ENCODE results near the gene ATF6. TPM values are rescaled to one million over a fixed set of nuclear protein-coding genes. Genes with fewer than 3 reads are reported as not detected.
"Not testable (repeated sequence)": the region's sequence is repeated elsewhere in the genome, so short reads cannot be mapped to it uniquely, and the experiment has no call there.

Gene ATF6
- total RNA-seq (ENCODE audit: insufficient read depth, low replicate concordance), result 21.7 TPM

DNA sequence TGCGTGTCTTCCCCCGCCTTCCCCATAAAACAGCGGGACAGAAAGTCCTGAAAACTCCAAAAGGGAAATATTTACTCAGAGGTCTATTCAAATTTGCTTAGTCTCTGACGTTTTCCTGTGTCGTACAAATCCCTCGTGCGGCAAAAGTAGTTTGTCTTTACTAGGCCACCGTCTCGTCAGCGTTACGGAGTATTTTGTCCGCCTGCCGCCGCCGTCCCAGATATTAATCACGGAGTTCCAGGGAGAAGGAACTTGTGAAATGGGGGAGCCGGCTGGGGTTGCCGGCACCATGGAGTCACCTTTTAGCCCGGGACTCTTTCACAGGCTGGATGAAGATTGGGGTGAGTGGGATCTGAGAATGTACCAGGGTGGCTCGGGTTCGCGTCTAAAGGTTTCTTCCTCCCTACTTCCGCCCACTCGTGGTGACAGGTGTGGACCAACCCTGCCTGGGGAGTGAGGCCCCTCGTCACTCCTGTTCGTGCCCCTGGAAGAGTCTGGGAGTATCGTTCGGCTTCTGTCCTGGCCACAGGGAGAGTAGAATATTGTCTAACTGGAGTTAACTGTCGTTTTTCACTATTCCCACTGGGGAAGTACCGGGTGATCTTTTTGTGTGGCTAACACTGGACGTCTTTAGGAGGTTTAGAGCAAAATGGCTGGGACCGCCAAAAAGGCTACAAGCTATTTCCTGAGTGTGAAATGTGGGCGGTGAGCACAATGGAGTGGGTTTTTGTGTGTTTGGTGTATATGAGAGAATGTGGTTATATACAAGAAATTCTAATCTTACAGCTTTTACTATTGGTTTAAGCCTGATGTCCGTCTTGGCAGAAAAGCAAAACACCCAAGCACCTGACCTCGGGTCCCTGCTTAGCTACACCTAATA, at the start of gene ATF6:
TSS of gene ATF6 (plus strand) at position 219 of the 880 bp plus-strand sequence. CDS start at position 260, 41 bp downstream.
- peak; percentile 95 for DNase-seq (ENCODE audit: low spot score)

DNA sequence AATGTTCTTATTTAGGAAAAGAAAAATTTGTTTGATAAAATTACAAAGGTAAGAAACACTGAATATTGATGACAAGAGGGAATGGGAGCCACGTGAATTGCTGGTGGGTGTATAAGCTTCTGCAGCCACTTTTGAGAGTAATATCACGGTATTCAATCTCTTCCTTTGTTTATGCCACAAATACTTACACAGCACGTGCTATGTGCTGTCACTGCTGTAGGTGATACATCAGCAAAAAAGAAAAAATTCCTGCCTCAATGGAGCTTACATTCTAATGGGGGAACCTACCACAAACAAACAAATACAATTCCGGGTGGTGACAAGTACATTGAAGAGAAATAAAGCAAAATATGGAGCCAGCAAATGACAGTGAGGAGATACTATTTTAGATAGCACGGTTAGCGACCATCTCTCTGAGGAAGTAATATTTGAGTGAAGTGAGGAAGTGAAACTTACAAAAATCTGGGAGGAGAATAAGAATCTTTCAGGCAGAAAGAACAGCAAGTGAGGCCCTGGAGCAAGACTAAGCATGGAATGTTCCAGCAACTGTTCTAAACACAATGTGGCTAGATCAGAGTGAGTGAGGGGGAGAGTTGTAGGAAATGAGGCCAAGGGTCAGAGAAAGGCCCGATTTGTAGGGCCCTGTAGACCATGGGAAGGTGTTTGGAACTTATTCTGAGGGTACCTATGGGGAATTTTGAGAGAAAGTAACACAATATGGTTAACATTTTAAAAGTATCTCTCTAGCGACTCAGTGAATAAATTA, 47.4 kb upstream of the ATF6 start:
- no peak for DNase-seq (ENCODE audit: low spot score)

GRCh38 chr1:161719325-161719611, 46.9 kb upstream of the ATF6 start:
- no peak for DNase-seq (ENCODE audit: low spot score)

- no peak for DNase-seq (ENCODE audit: low spot score)
These were observed 45.7 kb upstream of the ATF6 start for GRCh38 chr1:161720422-161720821.

DNA sequence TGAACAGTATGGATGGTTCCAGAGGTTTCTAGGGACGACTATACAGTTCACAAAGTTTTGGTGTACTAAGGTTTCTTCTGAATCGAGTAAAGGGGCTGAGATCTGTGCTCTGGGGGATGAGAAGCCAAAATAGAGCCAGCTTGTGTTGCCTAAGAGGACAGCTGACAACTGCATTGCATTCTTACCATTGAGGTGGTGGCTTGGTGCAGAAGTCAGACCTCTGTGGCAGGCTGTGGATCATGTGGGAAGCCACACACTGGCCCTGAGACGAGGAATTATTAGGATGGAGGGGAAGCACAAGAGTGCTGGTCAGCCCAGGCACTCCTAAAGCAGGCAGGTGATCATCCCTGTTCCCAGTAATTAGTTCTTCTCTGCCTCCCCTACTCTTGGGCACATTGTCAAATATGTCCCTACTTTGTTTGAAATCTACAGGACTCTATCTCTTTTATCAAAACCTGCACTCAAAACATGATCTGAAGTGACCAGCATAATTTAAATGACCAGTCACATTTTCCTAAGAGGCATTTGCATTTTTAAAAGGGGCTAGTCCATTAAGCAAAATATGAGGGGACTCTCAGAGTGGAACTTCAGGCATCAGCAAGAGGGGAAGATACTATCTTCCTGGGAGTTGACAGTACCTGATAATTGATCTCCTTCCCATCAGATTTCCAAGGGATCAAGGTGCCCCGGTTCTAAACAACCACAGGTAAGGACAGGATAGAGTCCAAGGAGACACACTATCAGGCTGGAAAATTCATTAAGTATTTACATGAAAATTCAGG, 45.0 kb upstream of the ATF6 start, which contains the start of gene FCRLB:
TSS of gene FCRLB (plus strand) at position 589 of the 782 bp plus-strand sequence. CDS start 1,129 bp downstream, outside the sequence.
- no peak for DNase-seq (ENCODE audit: low spot score)

- no peak for DNase-seq (ENCODE audit: low spot score)
These were observed 44.3 kb upstream of the ATF6 start for GRCh38 chr1:161721738-161722343.

DNA sequence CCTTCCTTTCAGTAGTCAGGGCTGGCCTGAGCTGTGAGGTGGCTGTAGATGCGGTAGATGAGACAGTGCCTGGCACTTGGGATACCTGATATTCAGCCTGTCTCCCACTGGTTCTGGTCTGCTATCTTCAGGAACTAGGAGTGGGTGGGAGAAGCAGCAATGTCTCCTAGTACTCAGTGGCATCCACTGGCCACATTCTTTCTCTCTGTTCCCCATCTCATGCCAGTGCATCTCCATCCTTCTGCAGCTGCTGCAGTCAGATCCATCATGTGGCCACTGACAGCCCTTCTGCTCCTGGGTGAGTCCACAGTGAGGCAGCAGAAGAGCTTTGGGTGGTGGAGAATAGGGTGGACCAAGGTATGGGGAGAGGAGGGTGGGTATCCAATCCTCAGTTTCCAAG, 43.7 kb upstream of the ATF6 start:
- DNase-seq (ENCODE audit: low spot score), result no peak

- DNase-seq (ENCODE audit: low spot score), result peak; percentile 24
These were observed 42.5 kb upstream of the ATF6 start for GRCh38 chr1:161723459-161724141.

DNA sequence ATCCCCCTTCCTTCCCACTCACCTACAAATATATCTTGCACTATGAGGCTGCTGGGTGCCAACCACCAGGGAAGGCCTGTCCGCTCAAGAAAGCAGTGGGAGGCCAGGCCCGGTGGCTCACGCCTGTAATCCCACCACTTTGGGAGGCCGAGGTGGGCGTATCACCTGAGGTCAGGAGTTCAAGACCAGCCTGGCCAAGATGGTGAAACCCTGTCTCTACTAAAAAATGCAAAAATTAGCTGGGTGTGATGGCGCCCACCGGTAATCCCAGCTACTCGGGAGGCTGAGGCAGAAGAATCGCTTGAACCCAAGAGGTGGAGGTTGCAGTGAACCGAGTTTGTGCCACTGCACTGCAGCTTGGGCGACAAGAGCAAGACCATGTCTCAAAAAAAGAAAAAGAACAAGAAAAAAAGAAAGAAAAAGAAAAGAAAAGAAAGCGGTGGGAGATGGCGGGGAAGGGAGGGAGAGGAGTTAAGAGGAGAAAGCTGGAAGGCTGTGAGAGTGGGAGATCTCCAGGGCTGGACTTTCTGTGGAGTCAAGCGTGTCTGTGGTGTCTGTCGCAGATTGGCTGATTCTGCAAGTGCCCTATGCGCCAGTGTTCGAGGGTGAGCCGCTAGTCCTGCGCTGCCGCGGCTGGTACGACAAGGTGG, 40.7 kb upstream of the ATF6 start:
- DNase-seq (ENCODE audit: low spot score), result not testable (repeated sequence)

GRCh38 chr1:161725908-161726472, 40.1 kb upstream of the ATF6 start:
- DNase-seq (ENCODE audit: low spot score), result peak; percentile 63

GRCh38 chr1:161726473-161727255, 39.5 kb upstream of the ATF6 start:
- peak; percentile 93 for DNase-seq (ENCODE audit: low spot score)

GRCh38 chr1:161727256-161727924, 38.7 kb upstream of the ATF6 start:
- DNase-seq (ENCODE audit: low spot score), result peak; percentile 32

GRCh38 chr1:161728376-161729226, 37.5 kb upstream of the ATF6 start:
- no peak for DNase-seq (ENCODE audit: low spot score)

GRCh38 chr1:161730050-161730564, 36.0 kb upstream of the ATF6 start:
- DNase-seq (ENCODE audit: low spot score), result no peak

DNA sequence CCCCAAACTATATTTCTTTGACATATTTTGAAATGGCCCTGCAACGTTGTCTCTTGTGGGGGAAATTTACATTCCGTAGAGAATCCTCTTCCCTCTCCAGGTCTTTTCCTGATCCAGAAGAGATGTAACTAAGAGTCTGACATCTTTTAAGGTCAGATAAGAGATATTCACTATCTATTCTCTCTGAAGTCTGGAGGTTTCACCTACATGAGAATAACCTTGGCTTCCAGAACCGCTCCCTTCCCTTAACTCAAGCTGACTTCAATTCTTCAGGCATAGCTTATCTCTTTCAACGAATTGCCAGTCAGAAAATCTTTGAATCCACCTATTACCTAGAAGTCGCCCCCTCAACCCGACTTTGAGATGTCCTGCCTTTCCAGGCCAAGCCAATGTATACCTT, 34.9 kb upstream of the ATF6 start:
- DNase-seq (ENCODE audit: low spot score), result no peak

GRCh38 chr1:161731981-161732718, 34.0 kb upstream of the ATF6 start:
- DNase-seq (ENCODE audit: low spot score), result no peak

- peak; percentile 69 for DNase-seq (ENCODE audit: low spot score)
These were observed 32.6 kb upstream of the ATF6 start for GRCh38 chr1:161733526-161733925.

Data from umbilical cord (tissue), 2 donors.